PC-3 (cell line): ENCODE results near the gene TENM4. TPM values are rescaled to one million over a fixed set of nuclear protein-coding genes. Genes with fewer than 3 reads are reported as not detected.

Experiments
- ATAC-seq: fragments of 200-7000 bp; cut with Tn5 transposase; 2 replicates; pipeline ENCODE4 v1.9.1; 2020; ENCODE audit warnings: mild to moderate bottlenecking, moderate library complexity
- BruUV-seq: library from RNA; stranded (reverse); fragments of 400-500 nt; replicated peaks from 2 replicates; lab custom pipeline; 2021; lab: Mats Ljungman, UMichigan
- CTCF ChIA-PET: fragments of 300-600 bp; sonication (Branson Sonifier 250); formaldehyde crosslinking; loops from one replicate; lab custom pipeline; 2022; ENCODE audit warnings: antibody characterized with exemption; lab: Charles Lee
- POLR2A ChIA-PET: fragments of 300-600 bp; sonication (Branson Sonifier 250); formaldehyde crosslinking; loops from one replicate; lab custom pipeline; 2022; ENCODE audit warnings: antibody characterized with exemption; ENCODE audit not compliant: unreplicated experiment; lab: Charles Lee
- DNase-seq: peaks from one replicate; pipeline ENCODE4 v3.0.0-alpha.2; 2015
- H2AFZ ChIP-seq: fragments of 300-600 bp; sonication (generic); 2 replicates; pipeline ENCODE4 v1.6.0; 2016; ENCODE audit warnings: antibody characterized with exemption, low read length
- H3F3A ChIP-seq: fragments of 300-600 bp; sonication (generic); one replicate; pipeline ENCODE4 v1.6.0; 2017; ENCODE audit warnings: antibody characterized with exemption, low read length, control low read depth, mild to moderate bottlenecking; ENCODE audit not compliant: unreplicated experiment
- H3K27ac ChIP-seq: fragments of 300-600 bp; sonication (generic); 2 replicates; pipeline ENCODE4 v1.5.1; 2016; ENCODE audit warnings: mild to moderate bottlenecking, low read length
- H3K27me3 ChIP-seq: fragments of 300-600 bp; sonication (generic); 2 replicates; pipeline ENCODE4 v1.6.1; 2016; ENCODE audit warnings: low read length, mixed read lengths
- H3K36me3 ChIP-seq: fragments of 300-600 bp; sonication (generic); 2 replicates; pipeline ENCODE4 v1.6.1; 2016; ENCODE audit warnings: low read depth, mixed run types, low read length, mixed read lengths
- H3K4me1 ChIP-seq: fragments of 300-600 bp; sonication (generic); 2 replicates; pipeline ENCODE4 v1.5.1; 2016; ENCODE audit warnings: low read length; ENCODE audit not compliant: insufficient read depth
- H3K4me2 ChIP-seq: fragments of 300-600 bp; sonication (generic); 2 replicates; pipeline ENCODE4 v1.6.0; 2016; ENCODE audit warnings: low read length
- H3K4me3 ChIP-seq: fragments of 300-600 bp; sonication (generic); 2 replicates; pipeline ENCODE4 v1.5.1; 2016; ENCODE audit warnings: mild to moderate bottlenecking, low read length, mixed read lengths
- H3K79me2 ChIP-seq: fragments of 300-600 bp; sonication (generic); 2 replicates; pipeline ENCODE4 v1.6.1; 2017; ENCODE audit warnings: low read length, mixed read lengths
- H3K9ac ChIP-seq: fragments of 300-600 bp; sonication (generic); 2 replicates; pipeline ENCODE4 v1.6.0; 2016; ENCODE audit warnings: mild to moderate bottlenecking, low read length
- H3K9me2 ChIP-seq: fragments of 300-600 bp; sonication (generic); replicated peaks from 2 replicates; pipeline ENCODE4 v1.6.1; 2016; ENCODE audit warnings: mixed run types, low read length, mixed read lengths
- H3K9me3 ChIP-seq: fragments of 300-600 bp; sonication (generic); 2 replicates; pipeline ENCODE4 v1.6.1; 2016; ENCODE audit warnings: low read length, mixed read lengths
- H4K20me1 ChIP-seq: fragments of 300-600 bp; sonication (generic); 2 replicates; pipeline ENCODE4 v1.6.1; 2016; ENCODE audit warnings: low read length, mixed read lengths
- CTCF ChIP-seq: fragments of 300-600 bp; sonication (generic); conservative IDR thresholded peaks from 2 replicates; pipeline ENCODE4 v1.5.1; 2017; ENCODE audit warnings: antibody characterized with exemption, low read depth, mild to moderate bottlenecking, low read length
- EZH2 ChIP-seq: fragments of 300-600 bp; sonication (generic); IDR thresholded peaks from one replicate; pipeline ENCODE4 v1.6.1; 2017; ENCODE audit warnings: antibody characterized with exemption, mild to moderate bottlenecking, low read length; ENCODE audit not compliant: unreplicated experiment
- EZH2phosphoT487 ChIP-seq: fragments of 300-600 bp; sonication (generic); IDR thresholded peaks from 2 replicates; pipeline ENCODE4 v1.6.1; 2018; ENCODE audit warnings: mild to moderate bottlenecking, antibody characterized with exemption, low read length, borderline replicate concordance
- intact Hi-C: fragments of 100-400 bp; cut with micrococcal nuclease; formaldehyde crosslinking; loops from 2 replicates; pipeline ENCODE4 v1.9.0; 2023
- total RNA-seq: library from RNA; depleted of rRNA; stranded (reverse); fragments of >200 nt; gene quantifications from 2 replicates; pipeline ENCODE4 v1.2.3, GENCODE V29; 2014

TENM4 gene
- total RNA-seq, 1 experiment from 2014 or later, result 19.7 TPM

DNA sequence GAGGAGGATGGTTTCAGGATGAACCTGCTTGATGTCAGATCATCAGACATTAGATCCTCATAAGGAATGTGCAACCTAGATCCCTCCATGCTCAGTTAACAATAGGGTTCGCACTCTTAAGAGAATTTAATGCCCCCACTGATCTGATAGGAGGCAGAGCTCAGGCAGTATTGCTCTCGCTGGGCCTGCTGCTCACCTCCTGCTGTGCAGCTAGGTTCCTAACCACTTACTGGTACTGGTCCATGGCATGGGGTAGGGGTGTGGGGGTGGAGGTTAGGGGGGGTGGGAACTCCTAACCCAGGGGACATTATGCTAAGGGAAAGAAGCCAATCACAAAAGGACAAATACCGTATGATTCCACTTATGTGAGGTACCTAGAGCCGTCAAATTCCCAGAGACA is 256.5 kb downstream of the TENM4 start:
- no peaks in the 10 kb centered on the region for H3K4me1 ChIP-seq
- DNase-seq (no peak), ATAC-seq (no peak)
- no TSS peak for BruUV-seq
- TF ChIP-seq EZH2phosphoT487, result no peak
- no peaks in the 10 kb centered on the region for H3K36me3 ChIP-seq
- H3K9me3 ChIP-seq, result no peaks in the 10 kb centered on the region
- no peak overlapping the region for H3K27ac ChIP-seq
- ChIA-PET POLR2A (no interaction called here), CTCF (no interaction called here)
- H3K9ac ChIP-seq, result no peak overlapping the region
- H4K20me1 ChIP-seq, result no peaks in the 10 kb centered on the region
- no peaks in the 10 kb centered on the region for H3K9me2 ChIP-seq
- H3K4me2 ChIP-seq, result no peak overlapping the region
- H2AFZ ChIP-seq, result no peak overlapping the region
- no peak overlapping the region for H3K4me3 ChIP-seq
- intact Hi-C loops, result no loop called here
- peaks cover 69% of the 10 kb centered on the region for H3K27me3 ChIP-seq
- H3K79me2 ChIP-seq, result no peaks in the 10 kb centered on the region
- H3F3A ChIP-seq, result no peaks in the 10 kb centered on the region

DNA sequence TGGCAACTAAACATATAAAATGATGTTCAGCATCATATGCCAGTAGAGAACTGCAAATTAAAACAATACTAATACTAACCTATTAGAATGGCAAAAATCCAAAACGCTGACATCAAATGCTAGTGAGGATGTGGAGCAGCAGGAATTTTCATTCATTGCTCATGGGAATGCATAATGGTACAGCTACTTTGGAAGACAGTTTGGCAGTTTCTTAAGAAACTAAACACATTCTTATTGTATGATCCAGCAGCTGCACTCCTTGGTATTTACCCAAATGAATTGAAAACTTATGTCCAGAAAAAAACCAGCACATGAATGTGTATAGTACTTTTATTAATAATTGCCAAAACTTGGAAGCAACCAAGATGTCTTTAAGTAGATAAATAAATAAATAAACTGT is 258.0 kb downstream of the TENM4 start:
- no peak overlapping the region for H3K9ac ChIP-seq
- no peaks in the 10 kb centered on the region for H3F3A ChIP-seq
- no peaks in the 10 kb centered on the region for H3K9me2 ChIP-seq
- no peak overlapping the region for H3K4me2 ChIP-seq
- H3K4me1 ChIP-seq, result no peaks in the 10 kb centered on the region
- intact Hi-C loops, result no loop called here
- no peak overlapping the region for H2AFZ ChIP-seq
- H3K79me2 ChIP-seq, result no peaks in the 10 kb centered on the region
- POLR2A ChIA-PET, result no interaction called here
- no peaks in the 10 kb centered on the region for H3K36me3 ChIP-seq
- ATAC-seq (no peak), DNase-seq (no peak)
- H4K20me1 ChIP-seq, result no peaks in the 10 kb centered on the region
- H3K27ac ChIP-seq, result no peak overlapping the region
- TF ChIP-seq EZH2phosphoT487 (no peak), EZH2 (no peak)
- peaks cover 79% of the 10 kb centered on the region for H3K27me3 ChIP-seq
- BruUV-seq, result no TSS peak
- H3K4me3 ChIP-seq, result no peak overlapping the region
- CTCF ChIA-PET, result no interaction called here
- H3K9me3 ChIP-seq, result no peaks in the 10 kb centered on the region

GRCh38 chr11:79179087-79179486 is 261.7 kb downstream of the TENM4 start:
- ATAC-seq, result no peak
- H3K27ac ChIP-seq, result no peak overlapping the region
- H3K9ac ChIP-seq, result no peak overlapping the region
- no peaks in the 10 kb centered on the region for H3K79me2 ChIP-seq
- POLR2A ChIA-PET, result no interaction called here
- no peak overlapping the region for H3K4me3 ChIP-seq
- intact Hi-C loops, result no loop called here
- H4K20me1 ChIP-seq, result no peaks in the 10 kb centered on the region
- peaks cover 75% of the 10 kb centered on the region for H3K27me3 ChIP-seq
- TF ChIP-seq EZH2 (no peak), EZH2phosphoT487 (no peak), CTCF (no peak)
- BruUV-seq, result no TSS peak
- H3K36me3 ChIP-seq, result no peaks in the 10 kb centered on the region
- H3F3A ChIP-seq, result no peaks in the 10 kb centered on the region
- H3K9me3 ChIP-seq, result no peaks in the 10 kb centered on the region
- CTCF ChIA-PET, result no interaction called here
- DNase-seq, result no peak
- no peak overlapping the region for H2AFZ ChIP-seq
- H3K4me1 ChIP-seq, result no peaks in the 10 kb centered on the region
- no peak overlapping the region for H3K4me2 ChIP-seq
- no peaks in the 10 kb centered on the region for H3K9me2 ChIP-seq
